NCI-H1694 treated with DMSO at 0.1 percent for 48 hours (cell line): ENCODE results near the gene PP2D1.
"Not testable (repeated sequence)": the region's sequence is repeated elsewhere in the genome, so short reads cannot be mapped to it uniquely, and the experiment has no call there.

Experiments
- DNase-seq: peaks from one replicate; lab custom pipeline; 2025; lab: John Stamatoyannopoulos, UW

Gene PP2D1

DNA sequence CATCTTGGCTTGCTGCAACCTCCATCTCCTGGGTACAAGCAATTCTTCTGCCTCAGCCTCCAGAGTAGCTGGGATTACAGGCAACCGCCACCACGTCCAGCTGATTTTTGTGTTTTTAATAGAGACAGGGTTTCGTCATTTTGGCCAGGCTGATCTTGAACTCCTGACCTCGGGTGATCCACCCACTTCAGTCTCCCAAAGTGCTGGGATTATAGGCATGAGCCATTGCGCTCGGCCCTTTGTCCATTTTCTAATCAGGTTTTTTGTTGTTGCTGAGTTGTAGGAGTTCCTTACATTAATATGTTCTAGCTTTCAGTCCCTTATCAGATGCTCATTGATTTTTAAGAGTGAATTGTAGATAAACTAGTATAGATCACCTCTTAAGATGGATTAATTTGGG lies 44.9 kb downstream of the PP2D1 start:
- no peak for DNase-seq

GRCh38 chr3:19961960-19962359 lies 50.1 kb downstream of the PP2D1 start:
- no peak for DNase-seq

- no peak for DNase-seq
Measured at GRCh38 chr3:19960696-19961095, 51.4 kb downstream of the PP2D1 start.

DNA sequence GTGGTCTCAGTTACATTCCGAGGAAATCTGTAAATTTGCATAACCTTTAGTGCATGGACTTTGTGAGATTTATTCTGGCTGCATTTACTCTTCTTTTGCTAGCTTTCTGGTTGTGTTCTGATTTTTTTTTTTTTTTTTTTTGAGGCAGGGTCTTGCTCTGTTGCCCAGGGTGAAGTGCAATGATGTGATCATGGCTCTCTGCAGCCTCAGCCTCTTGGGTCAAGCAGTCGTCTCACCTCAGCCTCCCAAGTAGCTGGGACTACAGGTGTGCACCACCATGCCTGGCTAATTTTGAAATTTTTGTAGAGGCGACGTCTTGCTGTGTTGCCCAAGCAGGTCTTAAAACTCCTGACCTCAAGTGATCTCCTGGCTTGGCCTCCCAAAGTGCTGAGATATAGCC lies 52.6 kb downstream of the PP2D1 start:
- no peak for DNase-seq

DNA sequence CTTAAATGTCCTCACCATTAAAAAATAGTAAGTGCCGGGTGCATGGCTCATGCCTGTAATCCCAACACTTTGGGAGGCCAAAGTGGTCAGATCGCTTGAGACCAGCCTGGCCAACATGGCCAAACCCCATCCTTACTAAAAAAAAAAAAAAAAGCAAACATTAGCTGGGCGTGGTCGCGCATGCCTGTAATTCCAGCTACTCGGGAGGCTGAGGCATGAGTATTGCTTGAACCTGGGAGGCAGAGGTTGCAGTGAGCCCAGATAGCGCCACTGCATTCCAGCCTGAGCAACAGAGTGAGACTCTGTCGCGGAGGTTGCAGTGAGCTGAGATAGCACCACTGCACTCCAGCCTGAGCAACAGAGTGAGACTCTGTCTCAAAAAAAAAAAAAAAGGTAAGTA lies 54.7 kb downstream of the PP2D1 start:
- DNase-seq: not testable (repeated sequence)

- DNase-seq: no peak
Measured at GRCh38 chr3:19954676-19955075, 57.4 kb downstream of the PP2D1 start.

GRCh38 chr3:19950316-19950715 lies 61.7 kb downstream of the PP2D1 start:
- DNase-seq: no peak

- DNase-seq: no peak
Measured at GRCh38 chr3:19948226-19948591, 63.9 kb downstream of the PP2D1 start.

- no peak for DNase-seq
Measured at GRCh38 chr3:19947549-19948225, 64.4 kb downstream of the PP2D1 start.

DNA sequence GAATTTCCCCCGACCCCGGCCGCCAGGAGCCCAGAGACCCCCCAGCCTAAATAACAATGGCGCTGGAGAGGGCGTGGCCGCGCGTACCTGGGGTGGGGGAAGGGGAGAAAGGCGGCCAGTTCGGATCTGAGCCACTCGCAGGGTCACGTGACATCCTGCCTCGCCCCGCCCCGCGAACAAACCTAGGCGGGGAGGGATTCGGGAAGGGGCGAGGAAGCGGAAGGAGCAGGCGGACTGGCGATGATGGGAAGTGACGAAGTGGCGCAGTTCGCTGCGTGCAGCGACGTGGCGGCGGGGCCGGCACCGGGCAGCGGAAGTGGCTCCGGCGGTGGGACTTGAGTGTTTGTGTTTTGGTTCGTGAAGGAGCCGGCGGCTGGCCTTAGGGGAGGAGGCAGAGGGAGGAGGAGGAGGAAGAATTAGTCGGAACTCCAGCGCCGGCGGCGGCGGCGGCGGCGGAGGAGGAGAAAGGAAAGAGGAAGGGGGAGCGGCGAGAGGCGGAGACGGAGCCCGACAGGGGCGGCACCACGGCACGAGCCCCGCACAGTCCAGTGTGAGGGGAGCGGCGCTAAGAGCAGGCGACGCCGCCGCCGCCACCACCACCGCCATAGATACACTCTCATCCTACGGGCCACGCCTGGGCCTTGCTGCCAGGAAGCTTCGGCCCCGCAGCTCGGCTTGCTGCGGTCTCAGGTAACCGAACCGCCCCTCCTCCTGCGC lies 65.1 kb downstream of the PP2D1 start, which contains the start of gene RAB5A:
RAB5A (plus strand) TSS at position 266 of the 717 bp plus-strand sequence. CDS start 3,802 bp downstream, outside the sequence.
- peak; percentile 69 for DNase-seq

DNA sequence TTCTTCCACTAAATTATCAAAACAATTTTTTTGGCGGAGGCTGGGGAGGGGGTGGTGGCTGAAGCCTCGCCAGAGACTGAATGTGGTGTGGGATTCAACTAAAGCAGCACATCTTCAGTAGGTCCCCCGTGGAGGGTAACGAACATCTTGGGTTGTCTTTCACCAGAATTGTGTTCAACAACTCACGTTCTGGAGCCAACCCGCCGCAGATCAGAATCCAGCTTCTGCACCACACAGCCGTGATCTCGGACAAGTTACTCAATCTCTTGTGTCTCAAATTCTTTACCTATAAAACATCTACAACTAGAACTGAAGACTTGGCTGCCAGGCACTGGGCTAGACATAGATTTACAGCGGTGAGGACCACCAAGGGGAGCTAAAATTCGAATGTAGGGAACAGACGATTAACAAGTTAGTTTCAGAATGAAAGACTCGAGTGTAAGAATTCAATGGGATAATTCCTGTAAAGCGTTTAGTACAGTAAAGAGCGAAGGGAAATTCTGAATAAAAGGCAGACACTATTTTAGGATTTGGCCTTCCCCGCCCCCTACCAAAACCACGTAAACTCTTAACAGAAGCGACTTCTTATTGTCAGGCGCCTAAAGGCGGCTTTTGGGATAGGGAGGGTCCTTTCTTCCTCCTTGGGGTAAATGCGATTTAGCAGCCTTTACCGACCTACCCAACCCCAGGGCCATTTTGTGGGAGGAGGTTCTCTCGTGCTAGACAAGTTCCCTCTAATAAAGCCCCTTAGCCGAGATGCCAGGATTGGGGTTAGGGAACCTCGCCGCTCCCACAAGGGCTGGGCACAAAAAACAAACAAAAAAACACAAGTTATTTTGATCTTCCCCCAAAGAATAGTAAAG lies 65.9 kb downstream of the PP2D1 start:
- DNase-seq: no peak

- DNase-seq: no peak
Measured at GRCh38 chr3:19945534-19945933, 66.5 kb downstream of the PP2D1 start.

- DNase-seq: no peak
Measured at GRCh38 chr3:19940643-19941042, 71.4 kb downstream of the PP2D1 start.

DNA sequence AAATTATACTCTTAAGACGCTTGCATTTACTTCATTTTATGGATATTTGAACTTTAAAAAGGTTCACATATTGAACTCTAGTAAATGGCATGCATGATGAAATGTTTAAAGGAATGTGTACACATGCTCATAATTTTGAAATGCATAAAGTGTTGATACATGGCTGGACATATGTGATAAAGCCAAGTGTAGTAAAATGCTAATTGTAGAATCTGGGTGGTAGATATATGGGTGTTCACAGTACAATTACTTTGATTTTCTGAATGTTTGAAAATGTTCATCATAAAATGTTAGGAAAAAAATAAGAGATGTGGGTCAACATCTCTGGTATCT lies 73.8 kb downstream of the PP2D1 start:
- no peak for DNase-seq

GRCh38 chr3:19937459-19938294 lies 74.4 kb downstream of the PP2D1 start:
- no peak for DNase-seq
